ENCODE results near the gene STAT4.
A peak's percentile ranks its signal among the peaks of the same experiment; 100 is the strongest.

STAT4 gene

DNA sequence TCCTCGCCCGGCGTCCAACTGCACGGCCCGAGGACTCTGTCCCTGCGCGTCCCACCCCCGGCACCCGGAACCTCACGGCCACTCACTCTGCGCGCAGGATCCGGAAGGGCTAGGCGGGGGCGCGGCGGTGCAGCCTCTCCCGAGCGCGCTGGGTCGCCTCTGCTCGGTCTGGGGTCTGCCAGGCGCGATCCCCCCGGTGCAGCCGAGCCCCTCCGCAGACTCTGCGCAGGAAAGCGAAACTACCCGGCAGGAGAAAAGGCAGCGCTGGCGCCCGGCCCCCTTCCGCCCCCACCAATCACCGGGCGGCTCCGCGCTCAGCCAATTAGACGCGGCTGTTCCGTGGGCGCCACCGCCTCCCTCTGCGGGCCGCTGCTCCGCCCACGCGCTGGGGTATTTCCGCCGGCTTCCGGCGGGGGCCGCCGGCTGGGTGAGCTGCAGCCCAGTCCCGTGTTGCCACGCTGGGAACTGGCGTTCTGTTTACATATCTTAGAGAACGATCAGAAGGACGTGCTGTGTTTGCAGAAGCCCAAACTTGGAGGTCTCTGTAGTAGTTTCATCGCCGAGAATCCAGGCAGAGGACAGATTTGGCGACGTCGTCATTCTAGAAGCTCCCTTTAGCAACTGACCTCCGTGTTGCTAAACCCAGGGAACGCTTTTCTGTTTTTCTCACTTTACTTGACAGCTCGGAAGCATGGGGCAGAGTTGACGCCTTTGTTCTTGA, 136.7 kb downstream of the STAT4 start, which contains the start of gene STAT1 (continued):
- TF ChIP-seq ZNF221 (tag by site-specific recombination; IDR thresholded peaks at IDR 0.05; ENCODE audit: borderline replicate concordance) = no peak
- no peak for TF ChIP-seq ZNF10 (tag by site-specific recombination; IDR thresholded peaks at IDR 0.05)
- no peak for TF ChIP-seq ZNF202 (tag by site-specific recombination; IDR thresholded peaks at IDR 0.05; ENCODE audit: borderline replicate concordance)
- TF ChIP-seq KLF16 (tag by site-specific recombination; IDR thresholded peaks at IDR 0.05) = peak; percentile 70
- no peak for TF ChIP-seq ZNF138 (tag by site-specific recombination; IDR thresholded peaks at IDR 0.05; ENCODE audit: borderline replicate concordance)
- no peak for TF ChIP-seq ZNF169 (tag by site-specific recombination; IDR thresholded peaks at IDR 0.05)
- no peak for TF ChIP-seq ZNF146 (tag by site-specific recombination; IDR thresholded peaks at IDR 0.05)
- no peak for TF ChIP-seq GLI4 (tag by site-specific recombination; IDR thresholded peaks at IDR 0.05)
- TF ChIP-seq ZNF501 (tag by site-specific recombination; IDR thresholded peaks at IDR 0.05) = peak; percentile 93
- peak; percentile 34; the same call in 1 of the 2 replicates for TF ChIP-seq ZSCAN30 (tag by site-specific recombination; IDR thresholded peaks at IDR 0.05)
- no peak for TF ChIP-seq ZNF391 (tag by site-specific recombination; IDR thresholded peaks at IDR 0.05; ENCODE audit: borderline replicate concordance, low read depth)
- TF ChIP-seq WT1 (tag by site-specific recombination; IDR thresholded peaks at IDR 0.05) = no peak
- TF ChIP-seq ZNF175 (tag by site-specific recombination; IDR thresholded peaks at IDR 0.05) = no peak
- peak; percentile 63; the same call in 1 of the 2 replicates for TF ChIP-seq ZNF610 (tag by site-specific recombination; IDR thresholded peaks at IDR 0.05; ENCODE audit: borderline replicate concordance)
- no peak for TF ChIP-seq ZNF426 (tag by site-specific recombination; IDR thresholded peaks at IDR 0.05)
- TF ChIP-seq ZNF433 (tag by site-specific recombination; IDR thresholded peaks at IDR 0.05; ENCODE audit: low read depth) = no peak
- TF ChIP-seq, protein P1, sequence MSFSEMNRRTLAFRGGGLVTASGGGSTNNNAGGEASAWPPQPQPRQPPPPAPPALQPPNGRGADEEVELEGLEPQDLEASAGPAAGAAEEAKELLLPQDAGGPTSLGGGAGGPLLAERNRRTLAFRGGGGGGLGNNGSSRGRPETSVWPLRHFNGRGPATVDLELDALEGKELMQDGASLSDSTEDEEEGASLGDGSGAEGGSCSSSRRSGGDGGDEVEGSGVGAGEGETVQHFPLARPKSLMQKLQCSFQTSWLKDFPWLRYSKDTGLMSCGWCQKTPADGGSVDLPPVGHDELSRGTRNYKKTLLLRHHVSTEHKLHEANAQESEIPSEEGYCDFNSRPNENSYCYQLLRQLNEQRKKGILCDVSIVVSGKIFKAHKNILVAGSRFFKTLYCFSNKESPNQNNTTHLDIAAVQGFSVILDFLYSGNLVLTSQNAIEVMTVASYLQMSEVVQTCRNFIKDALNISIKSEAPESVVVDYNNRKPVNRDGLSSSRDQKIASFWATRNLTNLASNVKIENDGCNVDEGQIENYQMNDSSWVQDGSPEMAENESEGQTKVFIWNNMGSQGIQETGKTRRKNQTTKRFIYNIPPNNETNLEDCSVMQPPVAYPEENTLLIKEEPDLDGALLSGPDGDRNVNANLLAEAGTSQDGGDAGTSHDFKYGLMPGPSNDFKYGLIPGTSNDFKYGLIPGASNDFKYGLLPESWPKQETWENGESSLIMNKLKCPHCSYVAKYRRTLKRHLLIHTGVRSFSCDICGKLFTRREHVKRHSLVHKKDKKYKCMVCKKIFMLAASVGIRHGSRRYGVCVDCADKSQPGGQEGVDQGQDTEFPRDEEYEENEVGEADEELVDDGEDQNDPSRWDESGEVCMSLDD (tag by site-specific recombination; IDR thresholded peaks at IDR 0.05) = no peak
- TF ChIP-seq, protein P2, sequence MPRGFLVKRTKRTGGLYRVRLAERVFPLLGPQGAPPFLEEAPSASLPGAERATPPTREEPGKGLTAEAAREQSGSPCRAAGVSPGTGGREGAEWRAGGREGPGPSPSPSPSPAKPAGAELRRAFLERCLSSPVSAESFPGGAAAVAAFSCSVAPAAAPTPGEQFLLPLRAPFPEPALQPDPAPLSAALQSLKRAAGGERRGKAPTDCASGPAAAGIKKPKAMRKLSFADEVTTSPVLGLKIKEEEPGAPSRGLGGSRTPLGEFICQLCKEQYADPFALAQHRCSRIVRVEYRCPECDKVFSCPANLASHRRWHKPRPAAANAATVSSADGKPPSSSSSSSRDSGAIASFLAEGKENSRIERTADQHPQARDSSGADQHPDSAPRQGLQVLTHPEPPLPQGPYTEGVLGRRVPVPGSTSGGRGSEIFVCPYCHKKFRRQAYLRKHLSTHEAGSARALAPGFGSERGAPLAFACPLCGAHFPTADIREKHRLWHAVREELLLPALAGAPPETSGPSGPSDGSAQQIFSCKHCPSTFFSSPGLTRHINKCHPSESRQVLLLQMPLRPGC (tag by site-specific recombination; IDR thresholded peaks at IDR 0.05) = 0 out of 2 replicates have a peak, but pooled peaks have one; percentile 47
- peak; percentile 75; the same call in 1 of the 2 replicates for TF ChIP-seq PRDM1 (tag by site-specific recombination; IDR thresholded peaks at IDR 0.05)
- TF ChIP-seq, protein P3, sequence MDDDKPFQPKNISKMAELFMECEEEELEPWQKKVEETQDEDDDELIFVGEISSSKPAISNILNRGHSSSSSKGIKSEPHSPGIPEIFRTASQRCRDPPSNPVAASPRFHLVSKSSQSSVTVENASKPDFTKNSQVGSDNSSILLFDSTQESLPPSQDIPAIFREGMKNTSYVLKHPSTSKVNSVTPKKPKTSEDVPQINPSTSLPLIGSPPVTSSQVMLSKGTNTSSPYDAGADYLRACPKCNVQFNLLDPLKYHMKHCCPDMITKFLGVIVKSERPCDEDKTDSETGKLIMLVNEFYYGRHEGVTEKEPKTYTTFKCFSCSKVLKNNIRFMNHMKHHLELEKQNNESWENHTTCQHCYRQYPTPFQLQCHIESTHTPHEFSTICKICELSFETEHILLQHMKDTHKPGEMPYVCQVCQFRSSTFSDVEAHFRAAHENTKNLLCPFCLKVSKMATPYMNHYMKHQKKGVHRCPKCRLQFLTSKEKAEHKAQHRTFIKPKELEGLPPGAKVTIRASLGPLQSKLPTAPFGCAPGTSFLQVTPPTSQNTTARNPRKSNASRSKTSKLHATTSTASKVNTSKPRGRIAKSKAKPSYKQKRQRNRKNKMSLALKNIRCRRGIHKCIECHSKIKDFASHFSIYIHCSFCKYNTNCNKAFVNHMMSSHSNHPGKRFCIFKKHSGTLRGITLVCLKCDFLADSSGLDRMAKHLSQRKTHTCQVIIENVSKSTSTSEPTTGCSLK (tag by site-specific recombination; IDR thresholded peaks at IDR 0.05) = no peak
- no peak for TF ChIP-seq ZNF416 (tag by site-specific recombination; IDR thresholded peaks at IDR 0.05)
- no peak for TF ChIP-seq ZNF791 (tag by site-specific recombination; IDR thresholded peaks at IDR 0.05)
- TF ChIP-seq, protein P4, sequence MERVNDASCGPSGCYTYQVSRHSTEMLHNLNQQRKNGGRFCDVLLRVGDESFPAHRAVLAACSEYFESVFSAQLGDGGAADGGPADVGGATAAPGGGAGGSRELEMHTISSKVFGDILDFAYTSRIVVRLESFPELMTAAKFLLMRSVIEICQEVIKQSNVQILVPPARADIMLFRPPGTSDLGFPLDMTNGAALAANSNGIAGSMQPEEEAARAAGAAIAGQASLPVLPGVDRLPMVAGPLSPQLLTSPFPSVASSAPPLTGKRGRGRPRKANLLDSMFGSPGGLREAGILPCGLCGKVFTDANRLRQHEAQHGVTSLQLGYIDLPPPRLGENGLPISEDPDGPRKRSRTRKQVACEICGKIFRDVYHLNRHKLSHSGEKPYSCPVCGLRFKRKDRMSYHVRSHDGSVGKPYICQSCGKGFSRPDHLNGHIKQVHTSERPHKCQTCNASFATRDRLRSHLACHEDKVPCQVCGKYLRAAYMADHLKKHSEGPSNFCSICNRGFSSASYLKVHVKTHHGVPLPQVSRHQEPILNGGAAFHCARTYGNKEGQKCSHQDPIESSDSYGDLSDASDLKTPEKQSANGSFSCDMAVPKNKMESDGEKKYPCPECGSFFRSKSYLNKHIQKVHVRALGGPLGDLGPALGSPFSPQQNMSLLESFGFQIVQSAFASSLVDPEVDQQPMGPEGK (tag by site-specific recombination; IDR thresholded peaks at IDR 0.05) = peak; percentile 96
- TF ChIP-seq, protein P5, sequence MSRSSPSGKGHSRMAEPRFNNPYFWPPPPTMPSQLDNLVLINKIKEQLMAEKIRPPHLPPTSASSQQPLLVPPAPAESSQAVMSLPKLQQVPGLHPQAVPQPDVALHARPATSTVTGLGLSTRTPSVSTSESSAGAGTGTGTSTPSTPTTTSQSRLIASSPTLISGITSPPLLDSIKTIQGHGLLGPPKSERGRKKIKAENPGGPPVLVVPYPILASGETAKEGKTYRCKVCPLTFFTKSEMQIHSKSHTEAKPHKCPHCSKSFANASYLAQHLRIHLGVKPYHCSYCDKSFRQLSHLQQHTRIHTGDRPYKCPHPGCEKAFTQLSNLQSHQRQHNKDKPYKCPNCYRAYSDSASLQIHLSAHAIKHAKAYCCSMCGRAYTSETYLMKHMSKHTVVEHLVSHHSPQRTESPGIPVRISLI (tag by site-specific recombination; IDR thresholded peaks at IDR 0.05) = no peak
- TF ChIP-seq, protein P6, sequence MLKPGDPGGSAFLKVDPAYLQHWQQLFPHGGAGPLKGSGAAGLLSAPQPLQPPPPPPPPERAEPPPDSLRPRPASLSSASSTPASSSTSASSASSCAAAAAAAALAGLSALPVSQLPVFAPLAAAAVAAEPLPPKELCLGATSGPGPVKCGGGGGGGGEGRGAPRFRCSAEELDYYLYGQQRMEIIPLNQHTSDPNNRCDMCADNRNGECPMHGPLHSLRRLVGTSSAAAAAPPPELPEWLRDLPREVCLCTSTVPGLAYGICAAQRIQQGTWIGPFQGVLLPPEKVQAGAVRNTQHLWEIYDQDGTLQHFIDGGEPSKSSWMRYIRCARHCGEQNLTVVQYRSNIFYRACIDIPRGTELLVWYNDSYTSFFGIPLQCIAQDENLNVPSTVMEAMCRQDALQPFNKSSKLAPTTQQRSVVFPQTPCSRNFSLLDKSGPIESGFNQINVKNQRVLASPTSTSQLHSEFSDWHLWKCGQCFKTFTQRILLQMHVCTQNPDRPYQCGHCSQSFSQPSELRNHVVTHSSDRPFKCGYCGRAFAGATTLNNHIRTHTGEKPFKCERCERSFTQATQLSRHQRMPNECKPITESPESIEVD (tag by site-specific recombination; IDR thresholded peaks at IDR 0.05) = no peak

Measured in HEK293 (cell line).